Upper lobe of right lung (tissue), 1 donor: ENCODE data around the gene TRPV4. TPM values are rescaled to one million over a fixed set of nuclear protein-coding genes. Genes with fewer than 3 reads are reported as not detected.

Source experiments
- ATAC-seq: fragments of 200-7000 bp; cut with Tn5 transposase; one replicate; pipeline ENCODE4 v1.9.1; 2020; ENCODE audit warnings: mild to moderate bottlenecking, moderate library complexity
- DNase-seq: peaks from one replicate; pipeline ENCODE4 v3.0.0-alpha.2; 2020
- H3K27ac ChIP-seq: fragments of 200-600 bp; one replicate; pipeline ENCODE4 v1.8.0; 2022
- H3K27me3 ChIP-seq: fragments of 200-600 bp; one replicate; pipeline ENCODE4 v1.8.0; 2022; ENCODE audit warnings: mild to moderate bottlenecking
- H3K36me3 ChIP-seq: fragments of 200-600 bp; one replicate; pipeline ENCODE4 v1.8.0; 2022
- H3K4me1 ChIP-seq: fragments of 200-600 bp; one replicate; pipeline ENCODE4 v1.8.0; 2022
- H3K4me3 ChIP-seq: fragments of 200-600 bp; one replicate; pipeline ENCODE4 v1.8.0; 2022; ENCODE audit warnings: mild to moderate bottlenecking
- H3K9me3 ChIP-seq: fragments of 200-600 bp; one replicate; pipeline ENCODE4 v1.8.0; 2022
- CTCF ChIP-seq: fragments of 200-600 bp; IDR thresholded peaks from one replicate; pipeline ENCODE4 v1.8.0; 2022; ENCODE audit warnings: antibody characterized with exemption
- intact Hi-C: fragments of 100-400 bp; cut with DNase I; formaldehyde crosslinking; loops from one replicate; pipeline ENCODE4 v1.11.0; 2022
- total RNA-seq: library from RNA; stranded (reverse); fragmentation: NEBNext Ultra II Directional; extraction: Animal tissue kit (Norgen Biotek cat#: 25700); gene quantifications from one replicate; pipeline ENCODE4 v1.2.1, GENCODE V29; 2021
- donor health status: DM: no; HTN: yes; CAD: no; lungs with severe emphysema.

Gene TRPV4
- total RNA-seq, 1 donor from 2014 or later = 4.5 TPM

DNA sequence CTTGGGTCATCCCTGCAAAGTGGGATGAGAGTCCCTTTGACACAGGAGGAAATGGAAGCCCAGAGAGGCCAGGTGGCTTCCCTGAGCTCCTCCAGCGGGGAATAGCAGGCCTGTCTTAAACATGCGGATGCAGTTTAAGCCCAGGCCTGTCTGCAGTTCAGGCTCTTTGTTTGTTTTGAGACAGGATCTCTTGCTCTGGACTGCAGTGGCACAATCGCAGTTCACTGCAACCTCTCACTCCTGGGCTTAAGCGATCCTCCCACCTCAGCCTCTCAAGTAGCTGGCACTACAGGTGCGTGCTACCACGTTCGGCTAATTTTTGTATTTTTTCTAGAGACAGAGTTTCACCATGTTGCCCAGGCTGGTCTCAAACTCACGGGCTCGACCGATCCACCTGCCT is 3.5 kb downstream of the TRPV4 start:
- DNase-seq = no peak

GRCh38 chr12:109828754-109829511 is 4.3 kb downstream of the TRPV4 start:
- Histone ChIP-seq H3K9me3 (no peaks in the 10 kb centered on the region), H3K36me3 (no peaks in the 10 kb centered on the region), H3K27me3 (peaks cover 11% of the 10 kb centered on the region), H3K4me3 (no peak overlapping the region), H3K27ac (peak overlapping the region; percentile 18), H3K4me1 (no peaks in the 10 kb centered on the region)
- ATAC-seq = no peak
- intact Hi-C loops = no loop called here
- no peak for DNase-seq
- no peak for TF ChIP-seq CTCF

More for the DNA sequence above, 3.5 kb downstream of the TRPV4 start:
- TF ChIP-seq CTCF = no peak
- intact Hi-C loops = no loop called here
- Histone ChIP-seq H3K4me3 (no peak overlapping the region), H3K36me3 (no peaks in the 10 kb centered on the region), H3K9me3 (no peaks in the 10 kb centered on the region), H3K4me1 (no peaks in the 10 kb centered on the region), H3K27me3 (peaks cover 11% of the 10 kb centered on the region), H3K27ac (no peak overlapping the region)
- no peak for ATAC-seq

DNA sequence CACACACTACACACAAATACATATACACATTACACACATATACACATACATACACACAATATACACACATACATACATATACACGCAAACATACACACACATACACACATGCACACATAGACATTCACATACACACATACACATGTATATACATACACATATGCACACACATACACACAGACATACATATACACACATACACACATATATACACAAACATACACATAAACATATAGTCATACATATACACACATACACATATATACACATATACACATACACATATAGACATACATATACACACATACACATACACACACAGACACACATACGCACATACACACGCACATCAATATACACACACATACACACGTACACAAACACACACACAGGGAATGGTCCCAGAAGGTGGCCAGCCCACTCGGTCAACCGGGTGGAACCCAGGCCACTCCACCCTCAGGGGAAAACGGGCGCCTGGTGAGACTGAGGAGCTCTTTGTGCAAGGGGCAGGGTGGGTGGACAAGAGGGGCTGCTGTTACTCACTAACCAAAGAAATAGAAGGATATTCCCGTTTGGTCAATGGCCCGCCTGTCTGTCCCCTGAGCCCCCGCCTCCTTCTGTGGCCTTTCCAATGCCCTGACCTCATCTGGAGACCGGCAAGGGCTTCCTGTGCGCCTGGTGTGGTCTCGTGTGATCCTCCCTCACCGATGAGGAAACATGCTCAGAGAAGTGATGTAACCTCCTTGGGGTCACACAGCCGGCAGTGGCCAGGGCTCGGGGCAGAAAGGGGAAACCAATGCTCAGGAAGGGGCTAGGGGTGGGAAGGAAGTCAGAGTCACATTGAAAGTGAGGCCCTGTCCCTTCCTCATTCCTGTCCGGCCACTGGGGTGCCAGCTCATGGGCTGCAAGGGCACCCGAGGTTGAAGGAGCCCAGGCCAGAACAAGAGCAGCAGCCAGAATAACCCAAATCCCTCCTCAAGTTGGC is 5.3 kb downstream of the TRPV4 start:
- DNase-seq (peak; percentile 85), ATAC-seq (peak; percentile 93)
- H3K4me1 ChIP-seq = no peaks in the 10 kb centered on the region
- H3K27ac ChIP-seq = peak overlapping the region; percentile 18
- TF ChIP-seq CTCF = no peak
- intact Hi-C loops = no loop called here
- H3K36me3 ChIP-seq = no peaks in the 10 kb centered on the region
- no peak overlapping the region for H3K4me3 ChIP-seq
- H3K9me3 ChIP-seq = no peaks in the 10 kb centered on the region
- H3K27me3 ChIP-seq = peaks cover 9% of the 10 kb centered on the region

GRCh38 chr12:109827080-109827479 is 6.1 kb downstream of the TRPV4 start:
- ATAC-seq (no peak), DNase-seq (no peak)
- no peak overlapping the region for H3K27ac ChIP-seq
- H3K9me3 ChIP-seq = no peaks in the 10 kb centered on the region
- no peak for TF ChIP-seq CTCF
- peaks cover 2% of the 10 kb centered on the region for H3K27me3 ChIP-seq
- no peaks in the 10 kb centered on the region for H3K4me1 ChIP-seq
- H3K36me3 ChIP-seq = no peaks in the 10 kb centered on the region
- no peak overlapping the region for H3K4me3 ChIP-seq
- intact Hi-C loops = no loop called here

GRCh38 chr12:109824731-109825130 is 8.5 kb downstream of the TRPV4 start:
- intact Hi-C loops = no loop called here
- H3K4me3 ChIP-seq = no peak overlapping the region
- H3K27ac ChIP-seq = no peak overlapping the region
- DNase-seq (no peak), ATAC-seq (no peak)
- no peaks in the 10 kb centered on the region for H3K27me3 ChIP-seq
- no peak for TF ChIP-seq CTCF
- no peaks in the 10 kb centered on the region for H3K4me1 ChIP-seq
- H3K9me3 ChIP-seq = no peaks in the 10 kb centered on the region
- H3K36me3 ChIP-seq = no peaks in the 10 kb centered on the region
